ENCODE measurements around the gene COBL. TPM values are rescaled to one million over a fixed set of nuclear protein-coding genes. Genes with fewer than 3 reads are reported as not detected.

COBL gene
- total RNA-seq, 1 experiment from 2014 or later, result 51.4 TPM

DNA sequence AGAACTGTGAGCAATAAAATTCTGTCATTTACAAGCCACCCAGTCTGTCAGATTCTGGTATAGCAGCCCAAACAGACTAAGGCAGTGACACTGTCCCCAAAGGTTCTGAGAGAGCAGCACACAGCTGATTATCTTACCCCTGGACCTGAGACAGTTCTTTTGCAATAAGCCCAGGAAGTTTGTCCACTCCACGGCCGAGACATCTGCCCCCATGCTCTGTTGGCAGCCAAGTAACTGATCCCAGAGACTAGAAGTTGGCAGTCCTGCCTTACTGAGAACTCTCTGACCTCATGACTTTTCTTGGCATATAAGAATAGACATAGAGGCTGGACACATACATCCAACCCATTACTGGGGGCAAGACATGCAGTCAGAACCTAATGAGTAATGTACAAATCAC, 290.9 kb downstream of the COBL start:
- H3K4me3 ChIP-seq, result no peak overlapping the region
- peaks cover 17% of the 10 kb centered on the region; the same call in 1 of the 2 replicates for H3F3A ChIP-seq (ENCODE audit: insufficient read depth, low read depth)
- TF ChIP-seq, protein P1, sequence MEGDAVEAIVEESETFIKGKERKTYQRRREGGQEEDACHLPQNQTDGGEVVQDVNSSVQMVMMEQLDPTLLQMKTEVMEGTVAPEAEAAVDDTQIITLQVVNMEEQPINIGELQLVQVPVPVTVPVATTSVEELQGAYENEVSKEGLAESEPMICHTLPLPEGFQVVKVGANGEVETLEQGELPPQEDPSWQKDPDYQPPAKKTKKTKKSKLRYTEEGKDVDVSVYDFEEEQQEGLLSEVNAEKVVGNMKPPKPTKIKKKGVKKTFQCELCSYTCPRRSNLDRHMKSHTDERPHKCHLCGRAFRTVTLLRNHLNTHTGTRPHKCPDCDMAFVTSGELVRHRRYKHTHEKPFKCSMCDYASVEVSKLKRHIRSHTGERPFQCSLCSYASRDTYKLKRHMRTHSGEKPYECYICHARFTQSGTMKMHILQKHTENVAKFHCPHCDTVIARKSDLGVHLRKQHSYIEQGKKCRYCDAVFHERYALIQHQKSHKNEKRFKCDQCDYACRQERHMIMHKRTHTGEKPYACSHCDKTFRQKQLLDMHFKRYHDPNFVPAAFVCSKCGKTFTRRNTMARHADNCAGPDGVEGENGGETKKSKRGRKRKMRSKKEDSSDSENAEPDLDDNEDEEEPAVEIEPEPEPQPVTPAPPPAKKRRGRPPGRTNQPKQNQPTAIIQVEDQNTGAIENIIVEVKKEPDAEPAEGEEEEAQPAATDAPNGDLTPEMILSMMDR (conservative IDR thresholded peaks at IDR 0.05), result no peak
- no peak for TF ChIP-seq EZH2 (IDR thresholded peaks at IDR 0.05; ENCODE audit: low read depth)
- POLR2A ChIA-PET (ENCODE audit: unreplicated experiment), result no interaction called here
- peaks cover 16% of the 10 kb centered on the region for H3K4me1 ChIP-seq (replicated peaks; ENCODE audit: insufficient read depth)
- H3K4me2 ChIP-seq, result no peak overlapping the region
- CTCF ChIA-PET, result no interaction called here
- no peaks in the 10 kb centered on the region for H3K36me3 ChIP-seq (ENCODE audit: low read depth)
- H2AFZ ChIP-seq, result no peak overlapping the region
- H3K9me3 ChIP-seq (ENCODE audit: insufficient read depth, low read depth), result no peaks in the 10 kb centered on the region
- BruUV-seq (replicated peaks), result no TSS peak
- no peaks in the 10 kb centered on the region for H4K20me1 ChIP-seq (ENCODE audit: insufficient read depth)
- no peaks in the 10 kb centered on the region for H3K79me2 ChIP-seq (ENCODE audit: low read depth)
- no peaks in the 10 kb centered on the region for H3K27me3 ChIP-seq (ENCODE audit: insufficient read depth, low read depth)
- H3K9me2 ChIP-seq (ENCODE audit: insufficient read depth), result no peaks in the 10 kb centered on the region
- intact Hi-C loops (cut with micrococcal nuclease; ENCODE audit: unreplicated experiment), result no loop called here
- no peak overlapping the region for H3K27ac ChIP-seq
- no peak for DNase-seq

DNA sequence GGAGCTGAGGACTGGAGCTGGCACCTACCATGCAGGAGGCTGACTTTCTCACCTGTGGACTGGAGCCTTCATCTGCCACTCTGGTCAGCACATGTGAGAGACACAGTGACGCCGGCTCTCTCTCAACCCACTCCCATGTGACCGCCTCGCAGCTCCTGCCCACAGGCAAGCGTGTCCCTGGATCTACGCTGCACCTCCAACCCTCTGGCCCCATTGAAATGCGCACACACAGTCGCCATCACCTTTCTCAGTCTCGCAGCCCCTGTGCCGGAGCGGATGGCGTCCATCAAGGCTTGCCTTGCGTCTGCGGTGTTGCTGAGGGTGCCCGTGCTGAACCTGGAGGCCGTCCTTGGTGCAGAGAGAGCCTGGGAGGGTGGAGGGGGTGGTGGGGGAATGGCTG, 291.7 kb downstream of the COBL start:
- H3K79me2 ChIP-seq (ENCODE audit: low read depth), result no peaks in the 10 kb centered on the region
- ChIA-PET POLR2A (ENCODE audit: unreplicated experiment) (no interaction called here), CTCF (no interaction called here)
- H3K36me3 ChIP-seq (ENCODE audit: low read depth), result no peaks in the 10 kb centered on the region
- no peak overlapping the region for H3K27ac ChIP-seq
- peaks cover 8% of the 10 kb centered on the region for H3K4me1 ChIP-seq (replicated peaks; ENCODE audit: insufficient read depth)
- H3F3A ChIP-seq (ENCODE audit: insufficient read depth, low read depth), result peaks cover 9% of the 10 kb centered on the region; the same call in 1 of the 2 replicates
- no peak overlapping the region for H3K4me3 ChIP-seq
- TF ChIP-seq, protein P1 (conservative IDR thresholded peaks at IDR 0.05), result no peak
- no peak for TF ChIP-seq EZH2 (IDR thresholded peaks at IDR 0.05; ENCODE audit: low read depth)
- no peak for DNase-seq
- H3K27me3 ChIP-seq (ENCODE audit: insufficient read depth, low read depth), result no peaks in the 10 kb centered on the region
- no peak overlapping the region for H3K4me2 ChIP-seq
- no peaks in the 10 kb centered on the region for H3K9me2 ChIP-seq (ENCODE audit: insufficient read depth)
- no peaks in the 10 kb centered on the region for H3K9me3 ChIP-seq (ENCODE audit: insufficient read depth, low read depth)
- H2AFZ ChIP-seq, result no peak overlapping the region
- intact Hi-C loops (cut with micrococcal nuclease; ENCODE audit: unreplicated experiment), result no loop called here
- no TSS peak for BruUV-seq (replicated peaks)
- no peaks in the 10 kb centered on the region for H4K20me1 ChIP-seq (ENCODE audit: insufficient read depth)

DNA sequence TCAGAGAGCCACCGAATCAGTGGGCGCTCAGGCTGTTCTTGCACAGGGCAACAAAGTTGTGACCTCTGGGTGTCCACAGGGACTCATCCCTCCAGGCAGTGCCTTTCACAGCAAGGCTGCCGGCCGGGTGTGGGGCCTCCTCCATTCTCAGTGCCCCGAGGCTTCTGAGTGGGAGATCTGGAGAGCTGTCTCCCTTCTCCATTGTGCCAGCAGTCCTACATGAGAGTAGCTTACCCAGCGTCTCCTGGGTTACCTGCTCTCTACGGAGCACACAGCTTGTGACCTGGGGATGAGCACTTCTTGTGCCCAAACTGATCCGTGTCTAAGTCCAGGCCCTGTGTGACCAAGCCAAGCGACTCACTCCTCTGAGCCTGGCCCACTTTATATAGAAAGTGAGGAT, 293.1 kb downstream of the COBL start:
- no TSS peak for BruUV-seq (replicated peaks)
- Histone ChIP-seq H3K4me2 (no peak overlapping the region), H3K79me2 (ENCODE audit: low read depth) (no peaks in the 10 kb centered on the region), H3K36me3 (ENCODE audit: low read depth) (no peaks in the 10 kb centered on the region), H3K9me2 (ENCODE audit: insufficient read depth) (no peaks in the 10 kb centered on the region), H3K4me1 (replicated peaks; ENCODE audit: insufficient read depth) (0 out of 2 replicates have a peak, but pooled peaks cover 8% of the 10 kb centered on the region), H3K27me3 (ENCODE audit: insufficient read depth, low read depth) (no peaks in the 10 kb centered on the region), H3K27ac (no peak overlapping the region), H2AFZ (no peak overlapping the region), H3K9me3 (ENCODE audit: insufficient read depth, low read depth) (no peaks in the 10 kb centered on the region), H4K20me1 (ENCODE audit: insufficient read depth) (no peaks in the 10 kb centered on the region), H3F3A (ENCODE audit: insufficient read depth, low read depth) (0 out of 2 replicates have a peak, but pooled peaks cover 8% of the 10 kb centered on the region), H3K4me3 (no peak overlapping the region)
- DNase-seq, result no peak
- POLR2A ChIA-PET (ENCODE audit: unreplicated experiment), result no interaction called here
- TF ChIP-seq EZH2 (IDR thresholded peaks at IDR 0.05; ENCODE audit: low read depth), result no peak
- TF ChIP-seq, protein P1 (conservative IDR thresholded peaks at IDR 0.05), result no peak
- CTCF ChIA-PET, result no interaction called here
- intact Hi-C loops (cut with micrococcal nuclease; ENCODE audit: unreplicated experiment), result no loop called here
